MG63 (cell line): ENCODE measurements around the gene AGO4. TPM values are rescaled to one million over a fixed set of nuclear protein-coding genes. Genes with fewer than 3 reads are reported as not detected.
"Not testable (repeated sequence)": the region's sequence is repeated elsewhere in the genome, so short reads cannot be mapped to it uniquely, and the experiment has no call there.

ENCODE experiments used
- DNase-seq: peaks from one replicate; pipeline ENCODE4 v3.0.0-alpha.2; 2020
- H3K27me3 ChIP-seq: fragments of 250-450 bp; sonication (Bioruptor Pico); 2 replicates; pipeline ENCODE4 v1.5.1; 2020; ENCODE audit warnings: mild to moderate bottlenecking, moderate library complexity
- H3K36me3 ChIP-seq: fragments of 250-450 bp; sonication (Bioruptor Pico); 2 replicates; pipeline ENCODE4 v1.5.1; 2020; ENCODE audit warnings: mild to moderate bottlenecking, moderate library complexity
- H3K4me3 ChIP-seq: fragments of 250-450 bp; sonication (Bioruptor Pico); 2 replicates; pipeline ENCODE4 v1.5.1; 2020; ENCODE audit warnings: mild to moderate bottlenecking, moderate library complexity
- H3K9me3 ChIP-seq: fragments of 250-450 bp; sonication (Bioruptor Pico); 2 replicates; pipeline ENCODE4 v1.5.1; 2020; ENCODE audit warnings: mild to moderate bottlenecking, moderate library complexity
- total RNA-seq: library from RNA; depleted of rRNA; stranded (reverse); fragments of >200 nt; shearing (Covaris generic); gene quantifications from 2 replicates; pipeline ENCODE4 v1.2.3, GENCODE V29; 2014; ENCODE audit warnings: low replicate concordance

AGO4 gene
- total RNA-seq, 1 experiment from 2014 or later, result 1.2 TPM

- H3K4me3 ChIP-seq, result no peak overlapping the region
- no peaks in the 10 kb centered on the region for H3K27me3 ChIP-seq
- H3K36me3 ChIP-seq, result no peaks in the 10 kb centered on the region; the same call in 1 of the 2 replicates
- H3K9me3 ChIP-seq, result no peaks in the 10 kb centered on the region
- DNase-seq, result no peak
Observed at GRCh38 chr1:35851132-35851869, 43.5 kb downstream of the AGO4 start.

DNA sequence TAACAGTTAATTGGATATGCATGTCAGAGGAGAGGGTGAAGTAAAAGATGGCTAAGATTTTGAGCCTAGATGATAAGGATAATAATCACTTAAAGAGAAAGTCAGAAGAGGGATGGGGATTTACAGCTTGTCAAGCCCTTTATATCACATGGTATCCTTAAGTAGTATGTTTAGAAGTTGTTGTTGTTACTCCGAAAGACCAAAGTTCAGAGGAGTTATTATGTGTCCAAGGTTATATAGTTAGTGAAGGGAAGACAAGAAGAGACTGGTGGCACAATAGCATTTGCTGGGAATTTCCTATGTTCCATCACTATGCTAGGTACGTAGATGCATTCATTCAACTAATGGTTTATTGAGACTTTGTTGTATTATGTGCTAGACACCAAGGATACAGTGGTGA, 44.4 kb downstream of the AGO4 start:
- no peak for DNase-seq
- Histone ChIP-seq H3K4me3 (no peak overlapping the region), H3K9me3 (no peaks in the 10 kb centered on the region), H3K27me3 (no peaks in the 10 kb centered on the region), H3K36me3 (no peaks in the 10 kb centered on the region; the same call in 1 of the 2 replicates)

DNA sequence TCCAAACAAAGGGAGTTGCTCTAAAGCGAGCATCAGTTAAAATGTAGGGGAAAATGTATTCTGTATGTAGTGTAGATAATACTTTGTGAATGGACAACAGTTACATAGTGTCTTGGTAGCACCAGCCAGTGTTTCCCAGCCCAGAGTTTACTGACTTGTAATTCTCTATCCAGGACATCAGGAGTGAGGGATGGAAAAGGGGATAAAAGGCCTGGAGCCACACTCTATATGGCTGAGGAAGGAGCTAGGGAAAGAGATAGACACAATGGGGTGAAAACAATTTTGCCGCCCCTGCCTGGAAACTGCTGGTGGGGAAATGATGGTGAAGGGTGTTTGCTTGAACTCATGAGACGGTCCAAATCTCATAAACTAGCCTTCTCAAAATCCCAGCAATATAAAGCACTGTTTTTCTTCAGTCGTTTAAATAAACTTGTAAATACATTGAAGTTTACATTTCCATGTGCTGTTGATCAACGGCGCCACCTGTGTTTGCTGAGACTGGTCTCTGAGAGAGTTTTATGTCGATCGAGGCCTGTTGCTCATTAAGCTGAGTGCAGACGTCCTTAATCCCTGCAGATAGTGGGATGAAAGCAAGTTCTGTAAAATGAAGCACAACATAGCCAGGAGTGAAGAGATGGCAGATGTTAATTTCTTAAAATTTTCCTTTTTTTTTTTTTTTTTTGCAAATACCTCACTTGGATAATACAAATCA, 47.3 kb downstream of the AGO4 start:
- H3K36me3 ChIP-seq, result no peaks in the 10 kb centered on the region; the same call in 1 of the 2 replicates
- DNase-seq, result no peak
- no peaks in the 10 kb centered on the region for H3K27me3 ChIP-seq
- no peaks in the 10 kb centered on the region for H3K9me3 ChIP-seq
- H3K4me3 ChIP-seq, result no peak overlapping the region

GRCh38 chr1:35856964-35857363, 49.1 kb downstream of the AGO4 start:
- no peak overlapping the region for H3K4me3 ChIP-seq
- H3K27me3 ChIP-seq, result no peaks in the 10 kb centered on the region
- DNase-seq, result no peak
- no peaks in the 10 kb centered on the region; the same call in 1 of the 2 replicates for H3K36me3 ChIP-seq
- H3K9me3 ChIP-seq, result no peaks in the 10 kb centered on the region

DNA sequence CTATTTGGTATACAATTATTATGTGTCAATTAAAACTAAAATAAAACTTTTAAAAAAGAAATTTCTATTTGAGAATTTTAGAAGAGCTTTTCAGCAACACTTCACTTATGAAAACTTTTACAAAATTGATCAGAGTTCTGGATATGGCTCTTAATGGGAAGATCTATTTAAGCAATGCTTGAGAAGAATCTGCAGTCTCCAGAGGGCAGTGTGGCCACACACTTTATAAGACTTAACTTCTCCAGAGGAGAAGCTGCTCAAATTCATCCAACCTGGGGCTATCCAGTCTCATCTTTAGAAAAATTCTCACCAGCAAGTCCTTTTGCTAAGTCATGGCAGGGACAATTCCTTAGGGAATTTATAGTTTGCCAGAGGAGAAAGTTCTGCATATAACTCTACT, 50.0 kb downstream of the AGO4 start:
- DNase-seq, result no peak
- Histone ChIP-seq H3K4me3 (no peak overlapping the region), H3K27me3 (no peaks in the 10 kb centered on the region), H3K36me3 (no peaks in the 10 kb centered on the region; the same call in 1 of the 2 replicates), H3K9me3 (no peaks in the 10 kb centered on the region)

GRCh38 chr1:35860696-35861095, 52.9 kb downstream of the AGO4 start:
- DNase-seq, result no peak
- Histone ChIP-seq H3K27me3 (no peaks in the 10 kb centered on the region), H3K36me3 (no peaks in the 10 kb centered on the region), H3K9me3 (no peaks in the 10 kb centered on the region), H3K4me3 (no peak overlapping the region)

GRCh38 chr1:35863136-35863535, 55.3 kb downstream of the AGO4 start:
- H3K4me3 ChIP-seq, result no peak overlapping the region
- no peaks in the 10 kb centered on the region; the same call in 1 of the 2 replicates for H3K27me3 ChIP-seq
- H3K36me3 ChIP-seq, result no peaks in the 10 kb centered on the region
- no peak for DNase-seq
- no peaks in the 10 kb centered on the region for H3K9me3 ChIP-seq

GRCh38 chr1:35863881-35864625, 56.2 kb downstream of the AGO4 start:
- H3K4me3 ChIP-seq, result no peak overlapping the region
- no peaks in the 10 kb centered on the region for H3K36me3 ChIP-seq
- H3K27me3 ChIP-seq, result no peaks in the 10 kb centered on the region; the same call in 1 of the 2 replicates
- no peaks in the 10 kb centered on the region for H3K9me3 ChIP-seq
- no peak for DNase-seq

DNA sequence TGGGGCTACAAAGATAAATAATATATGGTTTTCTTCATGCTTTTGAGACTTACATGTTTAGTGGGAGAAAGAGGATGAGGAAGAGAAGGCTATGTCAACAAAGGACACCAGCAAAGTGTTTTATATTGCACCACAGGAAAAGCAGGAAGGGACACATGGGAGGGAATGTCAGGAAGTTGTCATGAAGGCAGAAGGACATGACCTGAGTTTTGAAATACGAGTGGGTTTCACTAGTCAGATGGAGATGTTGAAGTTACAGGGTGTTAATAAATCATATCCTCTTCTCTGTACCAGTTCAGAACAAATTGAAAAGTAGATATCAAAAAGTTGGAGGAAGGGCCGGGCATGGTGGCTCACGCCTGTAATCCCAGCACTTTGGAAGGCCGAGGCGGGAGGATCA, 57.0 kb downstream of the AGO4 start:
- Histone ChIP-seq H3K9me3 (no peaks in the 10 kb centered on the region), H3K27me3 (no peaks in the 10 kb centered on the region; the same call in 1 of the 2 replicates), H3K4me3 (no peak overlapping the region), H3K36me3 (no peaks in the 10 kb centered on the region)
- DNase-seq, result no peak

- DNase-seq, result no peak
- no peaks in the 10 kb centered on the region for H3K9me3 ChIP-seq
- H3K36me3 ChIP-seq, result no peaks in the 10 kb centered on the region
- H3K4me3 ChIP-seq, result no peak overlapping the region
- H3K27me3 ChIP-seq, result no peaks in the 10 kb centered on the region; the same call in 1 of the 2 replicates
Observed at GRCh38 chr1:35866991-35867390, 59.2 kb downstream of the AGO4 start.

DNA sequence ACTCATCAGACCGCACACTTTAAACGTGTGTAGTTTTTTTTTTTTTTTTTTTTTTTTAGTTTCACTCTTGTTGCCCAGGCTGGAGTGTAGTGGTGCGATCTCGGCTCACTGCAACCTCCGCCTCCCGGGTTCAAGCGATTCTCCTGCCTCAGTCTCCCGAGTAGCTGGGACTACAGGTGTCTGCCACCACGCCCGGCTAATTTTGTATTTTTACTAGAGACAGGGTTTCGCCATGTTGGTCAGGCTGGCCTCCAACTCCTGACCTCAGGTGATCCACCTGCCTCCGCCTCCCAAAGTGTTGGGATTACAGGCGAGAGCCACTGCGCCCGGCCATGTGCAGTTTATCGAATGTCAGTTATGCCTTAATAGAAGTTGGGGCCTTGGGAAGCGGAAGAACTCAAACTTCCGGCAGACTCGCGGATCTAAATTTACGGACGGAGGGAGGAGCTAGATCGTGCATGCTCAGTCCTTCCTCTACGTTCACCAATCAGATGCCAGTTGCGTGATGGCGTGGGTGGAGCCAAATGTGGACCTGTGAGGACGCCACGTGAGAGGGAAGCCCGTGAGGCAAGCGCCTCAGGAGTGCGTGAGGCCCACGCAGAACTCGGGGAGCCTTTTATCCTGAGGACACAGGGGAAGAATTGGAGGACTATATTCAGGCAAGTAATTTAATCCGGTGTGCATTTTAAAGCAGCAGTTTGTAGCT, 61.6 kb downstream of the AGO4 start:
- DNase-seq, H3K36me3 ChIP-seq, H3K4me3 ChIP-seq: not testable (repeated sequence)

DNA sequence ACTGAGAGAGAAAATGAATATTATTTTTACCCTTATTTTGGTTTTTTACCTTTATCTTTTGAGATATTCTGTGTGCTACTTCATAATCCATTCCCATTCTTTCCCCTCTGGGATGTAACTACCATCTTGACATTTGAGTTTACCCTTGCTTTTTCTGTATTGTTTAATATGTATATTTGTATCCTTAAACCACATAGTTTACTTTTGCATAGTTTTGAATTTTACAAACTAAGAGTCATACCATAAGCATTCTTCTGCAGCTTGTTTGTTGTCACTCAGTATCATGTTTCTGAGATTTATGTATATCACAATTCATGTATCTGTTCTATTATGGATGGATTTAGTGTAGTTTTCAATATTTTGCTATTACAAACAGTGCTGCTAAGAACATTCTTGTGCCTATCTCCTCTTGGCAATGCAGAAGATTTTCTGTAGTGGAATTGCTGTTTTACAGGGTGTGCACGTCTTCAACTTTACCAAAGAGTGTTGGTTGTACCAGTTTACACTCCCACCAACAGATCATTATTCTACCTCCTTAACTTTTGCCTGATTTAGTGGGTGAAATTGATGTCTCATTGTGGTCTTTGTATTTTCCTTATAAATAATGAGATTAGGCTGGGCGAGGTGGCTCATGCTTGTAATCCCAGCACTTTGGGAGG, 63.0 kb downstream of the AGO4 start:
- DNase-seq, result no peak
- no peaks in the 10 kb centered on the region for H3K9me3 ChIP-seq
- no peaks in the 10 kb centered on the region for H3K36me3 ChIP-seq
- no peak overlapping the region for H3K4me3 ChIP-seq
- H3K27me3 ChIP-seq, result no peaks in the 10 kb centered on the region; the same call in 1 of the 2 replicates

More for the DNA sequence above, 61.6 kb downstream of the AGO4 start:
- not testable (repeated sequence) for H3K9me3 ChIP-seq, H3K27me3 ChIP-seq

GRCh38 chr1:35873243-35873750, 65.5 kb downstream of the AGO4 start:
- no peak for DNase-seq
- Histone ChIP-seq H3K27me3 (no peaks in the 10 kb centered on the region), H3K9me3 (no peaks in the 10 kb centered on the region), H3K36me3 (no peaks in the 10 kb centered on the region), H3K4me3 (no peak overlapping the region)

GRCh38 chr1:35874115-35874514, 66.3 kb downstream of the AGO4 start:
- not testable (repeated sequence) for H3K4me3 ChIP-seq, DNase-seq, H3K27me3 ChIP-seq, H3K36me3 ChIP-seq, H3K9me3 ChIP-seq

- Histone ChIP-seq H3K4me3 (no peak overlapping the region), H3K27me3 (no peaks in the 10 kb centered on the region; the same call in 1 of the 2 replicates), H3K9me3 (no peaks in the 10 kb centered on the region), H3K36me3 (no peaks in the 10 kb centered on the region)
- DNase-seq, result no peak
Observed at GRCh38 chr1:35876988-35877387, 69.2 kb downstream of the AGO4 start.

DNA sequence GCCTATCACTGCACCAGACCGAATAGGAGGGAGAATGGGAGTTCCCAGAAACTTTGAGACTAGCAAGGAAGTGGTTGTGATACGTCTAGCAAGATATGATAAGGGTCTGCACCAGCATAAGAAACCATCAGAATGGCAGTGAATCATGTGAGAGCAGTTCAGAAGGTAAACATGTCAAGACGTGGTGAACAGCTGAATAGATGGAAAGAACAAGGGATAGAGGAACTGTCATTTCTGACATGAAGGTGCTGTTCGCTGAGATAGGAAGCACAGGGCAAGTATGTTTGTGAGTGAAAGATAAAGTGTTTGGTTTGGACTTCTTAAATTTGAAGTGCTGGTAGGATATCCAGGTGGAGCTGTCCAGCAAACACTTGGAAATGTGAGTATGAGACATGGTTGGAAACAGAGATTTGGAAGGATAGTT, 74.0 kb downstream of the AGO4 start:
- Histone ChIP-seq H3K36me3 (no peaks in the 10 kb centered on the region), H3K4me3 (no peak overlapping the region), H3K27me3 (no peaks in the 10 kb centered on the region; the same call in 1 of the 2 replicates), H3K9me3 (no peaks in the 10 kb centered on the region)
- no peak for DNase-seq
